NCI-H1105 (cell line): ENCODE measurements around the gene CFAP65.
A peak's percentile ranks its signal among the peaks of the same experiment; 100 is the strongest.

Source experiments
- DNase-seq: peaks from one replicate; lab custom pipeline; 2025; lab: John Stamatoyannopoulos, UW

Gene CFAP65

GRCh38 chr2:219032051-219032745 lies 9.1 kb downstream of the CFAP65 start:
- no peak for DNase-seq

- no peak for DNase-seq
These were observed 10.1 kb downstream of the CFAP65 start for GRCh38 chr2:219031005-219031738.

GRCh38 chr2:219030177-219030940 lies 11.0 kb downstream of the CFAP65 start:
- DNase-seq, result no peak

- peak; percentile 20 for DNase-seq
These were observed 11.5 kb downstream of the CFAP65 start for GRCh38 chr2:219029829-219030165.

GRCh38 chr2:219028996-219029828 lies 12.1 kb downstream of the CFAP65 start:
- DNase-seq, result no peak

GRCh38 chr2:219028141-219028540 lies 13.2 kb downstream of the CFAP65 start:
- no peak for DNase-seq

GRCh38 chr2:219027511-219028055 lies 13.7 kb downstream of the CFAP65 start:
- DNase-seq, result no peak

- DNase-seq, result no peak
These were observed 14.4 kb downstream of the CFAP65 start for GRCh38 chr2:219026946-219027345.

- no peak for DNase-seq
These were observed 15.4 kb downstream of the CFAP65 start for GRCh38 chr2:219025637-219026585.

GRCh38 chr2:219024059-219024458 lies 17.3 kb downstream of the CFAP65 start:
- DNase-seq, result no peak

GRCh38 chr2:219023045-219023605 lies 18.2 kb downstream of the CFAP65 start:
- DNase-seq, result no peak

GRCh38 chr2:219022616-219023015 lies 18.7 kb downstream of the CFAP65 start:
- DNase-seq, result no peak

- DNase-seq, result no peak
These were observed 19.3 kb downstream of the CFAP65 start for GRCh38 chr2:219022041-219022440.

- no peak for DNase-seq
These were observed 19.7 kb downstream of the CFAP65 start for GRCh38 chr2:219021591-219021990.

GRCh38 chr2:219020604-219021365 lies 20.5 kb downstream of the CFAP65 start:
- no peak for DNase-seq

GRCh38 chr2:219019436-219019835 lies 21.9 kb downstream of the CFAP65 start:
- no peak for DNase-seq

GRCh38 chr2:219018726-219019125 lies 22.6 kb downstream of the CFAP65 start:
- DNase-seq, result no peak

- DNase-seq, result no peak
These were observed 23.0 kb downstream of the CFAP65 start for GRCh38 chr2:219018286-219018685.

GRCh38 chr2:219017201-219017931 lies 23.9 kb downstream of the CFAP65 start:
- DNase-seq, result no peak
